Activated naive CD4-positive, alpha-beta T cell treated with anti-CD3 and anti-CD28 coated beads, Interleukin-2, amount 50 U/mL, for 24 hours (primary cell): ENCODE measurements around the gene SLC6A6.

Experiments used
- H3K27ac Mint-ChIP-seq: one replicate; pipeline ENCODE4 v1.8.0; 2021; ENCODE audit warnings: mild to moderate bottlenecking, mixed read lengths
- H3K27me3 Mint-ChIP-seq: one replicate; pipeline ENCODE4 v1.8.0; 2021; ENCODE audit warnings: mixed read lengths
- H3K36me3 Mint-ChIP-seq: one replicate; pipeline ENCODE4 v1.8.0; 2021; ENCODE audit warnings: mixed read lengths
- H3K4me1 Mint-ChIP-seq: one replicate; pipeline ENCODE4 v1.8.0; 2021; ENCODE audit warnings: mixed read lengths
- H3K4me3 Mint-ChIP-seq: one replicate; pipeline ENCODE4 v1.8.0; 2021; ENCODE audit warnings: mild to moderate bottlenecking, mixed read lengths
- H3K9me3 Mint-ChIP-seq: one replicate; pipeline ENCODE4 v1.8.0; 2021; ENCODE audit warnings: mixed read lengths

SLC6A6 gene

DNA sequence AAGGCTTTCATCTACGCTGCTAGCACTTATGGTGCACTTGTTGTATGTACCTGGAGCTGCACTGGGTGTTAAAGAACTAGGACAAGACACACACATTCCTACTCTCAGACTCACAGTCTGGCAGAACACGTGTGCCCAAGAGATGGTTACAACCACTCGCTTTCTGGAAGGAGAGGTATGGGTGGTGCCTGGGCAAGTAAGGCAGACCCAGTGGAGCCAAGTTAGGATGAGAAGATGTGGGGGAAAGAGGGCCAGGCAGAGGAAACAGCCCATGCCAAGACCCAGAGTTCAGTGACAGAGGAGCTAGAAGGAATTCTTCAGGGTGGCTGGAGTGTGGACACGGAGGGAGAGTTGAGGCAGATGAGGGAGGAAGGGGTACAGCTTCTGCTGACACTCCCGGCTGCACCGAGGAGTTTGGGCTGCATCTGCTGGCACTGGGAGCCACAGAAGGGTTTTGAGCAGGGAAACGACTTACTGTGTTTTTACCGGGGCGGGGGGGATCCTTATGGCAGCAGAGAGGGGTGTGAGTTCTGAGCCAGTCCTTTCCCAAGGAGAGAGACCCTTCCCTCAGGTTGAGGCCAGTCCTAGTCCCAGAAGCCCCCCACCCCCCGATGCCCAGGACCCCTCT, 78.7 kb downstream of the SLC6A6 start:
- no peaks in the 10 kb centered on the region for H3K4me1 Mint-ChIP-seq
- H3K4me3 Mint-ChIP-seq = no peak overlapping the region
- peaks cover 26% of the 10 kb centered on the region for H3K36me3 Mint-ChIP-seq
- no peak overlapping the region for H3K27ac Mint-ChIP-seq
- H3K9me3 Mint-ChIP-seq = no peaks in the 10 kb centered on the region
- H3K27me3 Mint-ChIP-seq = no peaks in the 10 kb centered on the region

DNA sequence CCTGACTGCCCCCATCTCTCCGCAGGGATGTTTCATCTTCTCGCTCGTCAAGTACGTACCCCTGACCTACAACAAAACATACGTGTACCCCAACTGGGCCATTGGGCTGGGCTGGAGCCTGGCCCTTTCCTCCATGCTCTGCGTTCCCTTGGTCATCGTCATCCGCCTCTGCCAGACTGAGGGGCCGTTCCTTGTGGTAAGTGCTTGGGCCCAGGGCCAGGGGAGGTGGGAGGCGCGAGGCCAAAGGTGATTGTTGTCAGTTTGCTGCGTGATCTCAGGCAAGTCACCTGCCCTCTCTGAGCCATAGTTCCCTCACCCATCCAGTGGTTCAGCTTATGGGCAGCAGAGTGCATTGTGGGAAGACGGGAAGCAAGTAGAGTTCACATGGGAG, 79.2 kb downstream of the SLC6A6 start:
- peak overlapping the region; percentile 35 for H3K27ac Mint-ChIP-seq
- H3K36me3 Mint-ChIP-seq = peaks cover 26% of the 10 kb centered on the region

DNA sequence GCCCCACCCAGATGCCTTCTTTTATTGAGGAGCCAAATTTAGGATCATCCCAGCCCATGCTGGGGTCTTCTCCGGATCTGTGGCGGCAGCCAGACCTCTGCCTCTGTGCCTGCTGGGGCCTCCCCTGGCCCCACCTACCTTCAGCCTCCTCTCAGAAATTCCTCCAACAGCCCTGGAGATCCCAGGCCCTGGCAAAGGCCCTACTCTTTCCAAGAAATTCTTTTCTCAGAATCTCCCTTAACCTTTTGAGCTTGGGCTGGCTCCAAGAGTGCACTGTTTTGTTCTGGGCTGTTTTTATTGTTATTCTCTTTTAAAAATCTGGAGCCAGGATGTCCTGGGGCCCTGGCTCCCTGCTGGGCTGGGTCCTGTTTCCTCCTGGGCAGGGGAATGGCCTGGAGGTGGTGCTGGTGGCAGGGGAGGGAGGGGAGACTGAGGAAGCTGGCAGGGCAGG, 79.9 kb downstream of the SLC6A6 start:
- no peaks in the 10 kb centered on the region for H3K9me3 Mint-ChIP-seq
- H3K27ac Mint-ChIP-seq = no peak overlapping the region
- no peaks in the 10 kb centered on the region for H3K27me3 Mint-ChIP-seq
- peaks cover 28% of the 10 kb centered on the region for H3K36me3 Mint-ChIP-seq
- H3K4me1 Mint-ChIP-seq = no peaks in the 10 kb centered on the region
- no peak overlapping the region for H3K4me3 Mint-ChIP-seq

More for the DNA sequence above, 79.2 kb downstream of the SLC6A6 start:
- no peaks in the 10 kb centered on the region for H3K9me3 Mint-ChIP-seq
- no peaks in the 10 kb centered on the region for H3K27me3 Mint-ChIP-seq
- no peaks in the 10 kb centered on the region for H3K4me1 Mint-ChIP-seq
- no peak overlapping the region for H3K4me3 Mint-ChIP-seq

DNA sequence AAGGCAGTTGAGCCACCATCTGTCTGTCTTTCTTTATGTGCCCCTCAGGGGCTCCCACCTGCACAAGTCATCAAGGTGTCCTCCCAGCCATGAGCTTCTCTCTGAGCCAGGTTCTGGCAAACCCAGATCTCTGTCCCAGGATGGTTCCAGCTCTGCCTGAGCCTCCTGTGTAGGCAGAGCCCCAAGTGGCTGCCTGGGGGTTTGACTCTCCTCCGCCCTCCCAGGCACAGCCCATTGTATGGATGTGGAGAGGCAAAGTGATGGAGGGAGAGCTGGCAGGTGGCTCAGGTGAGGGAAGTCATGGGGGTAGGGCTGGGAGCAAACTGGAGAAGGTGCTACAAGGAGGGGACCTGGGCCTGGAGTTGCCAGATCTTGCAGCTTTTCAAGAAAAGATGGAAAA, 80.9 kb downstream of the SLC6A6 start:
- no peaks in the 10 kb centered on the region for H3K27me3 Mint-ChIP-seq
- peaks cover 24% of the 10 kb centered on the region for H3K36me3 Mint-ChIP-seq
- H3K9me3 Mint-ChIP-seq = no peaks in the 10 kb centered on the region
- peak overlapping the region; percentile 35 for H3K27ac Mint-ChIP-seq
- no peaks in the 10 kb centered on the region for H3K4me1 Mint-ChIP-seq
- no peak overlapping the region for H3K4me3 Mint-ChIP-seq

DNA sequence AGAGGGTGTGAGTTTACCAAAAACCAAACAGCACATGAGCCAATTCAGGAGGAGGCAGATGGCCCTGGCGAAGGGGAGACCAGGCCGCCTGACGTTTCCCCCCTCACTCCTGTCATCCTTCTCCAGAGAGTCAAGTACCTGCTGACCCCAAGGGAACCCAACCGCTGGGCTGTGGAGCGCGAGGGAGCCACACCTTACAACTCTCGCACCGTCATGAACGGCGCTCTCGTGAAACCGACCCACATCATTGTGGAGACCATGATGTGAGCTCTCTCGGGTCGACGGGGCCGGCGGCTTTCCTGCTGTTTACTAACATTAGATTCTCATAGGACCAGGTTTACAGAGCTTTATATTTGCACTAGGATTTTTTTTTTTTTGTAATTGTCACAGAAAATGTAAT, 82.3 kb downstream of the SLC6A6 start:
- Mint-ChIP-seq H3K4me1 (no peaks in the 10 kb centered on the region), H3K27ac (peak overlapping the region; percentile 81), H3K4me3 (no peak overlapping the region), H3K9me3 (no peaks in the 10 kb centered on the region), H3K27me3 (no peaks in the 10 kb centered on the region), H3K36me3 (peaks cover 19% of the 10 kb centered on the region)

DNA sequence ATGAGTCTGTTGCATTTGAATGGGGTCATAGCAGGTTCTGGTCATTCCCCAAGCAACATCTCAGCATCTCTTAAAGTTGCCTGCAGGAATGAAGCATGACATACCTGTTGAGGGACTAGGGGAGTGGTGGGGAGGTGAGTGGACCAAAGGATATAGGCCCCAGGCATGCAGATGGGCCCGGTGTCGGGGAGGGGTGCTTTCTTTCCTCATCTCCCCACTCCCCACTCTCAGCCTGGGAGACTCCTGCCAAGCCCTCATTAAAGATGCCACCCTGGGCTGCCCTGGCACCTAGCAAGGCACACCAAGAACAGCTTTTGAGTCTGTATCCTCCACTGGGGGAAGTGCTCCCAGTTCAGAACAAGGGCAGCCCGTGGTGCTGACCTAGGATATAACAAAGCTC, 83.6 kb downstream of the SLC6A6 start:
- no peak overlapping the region for H3K4me3 Mint-ChIP-seq
- no peak overlapping the region for H3K27ac Mint-ChIP-seq
- no peaks in the 10 kb centered on the region for H3K27me3 Mint-ChIP-seq
- H3K4me1 Mint-ChIP-seq = no peaks in the 10 kb centered on the region
- no peaks in the 10 kb centered on the region for H3K9me3 Mint-ChIP-seq
- H3K36me3 Mint-ChIP-seq = peaks cover 17% of the 10 kb centered on the region

DNA sequence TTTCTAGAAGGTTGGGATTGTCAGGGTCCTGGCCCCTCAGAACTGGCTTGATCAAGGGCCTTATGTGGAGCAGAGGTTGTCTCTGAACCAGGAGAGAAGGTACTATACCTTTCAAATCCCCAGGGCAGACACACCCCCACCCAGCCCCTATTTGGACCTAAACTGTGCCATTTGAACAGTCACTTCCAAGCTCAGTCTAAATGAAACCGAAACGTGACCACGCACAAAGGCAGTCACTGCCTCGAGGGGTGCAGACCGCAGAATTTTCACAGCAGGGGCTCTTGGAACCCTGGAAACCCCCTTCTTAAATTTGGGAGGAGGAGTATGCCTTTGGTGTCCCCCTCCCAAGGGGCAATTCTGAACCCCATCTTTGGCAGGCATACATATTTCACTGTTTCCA, 84.1 kb downstream of the SLC6A6 start:
- Mint-ChIP-seq H3K36me3 (peaks cover 15% of the 10 kb centered on the region), H3K27ac (no peak overlapping the region), H3K4me1 (no peaks in the 10 kb centered on the region), H3K9me3 (no peaks in the 10 kb centered on the region), H3K27me3 (no peaks in the 10 kb centered on the region), H3K4me3 (no peak overlapping the region)

DNA sequence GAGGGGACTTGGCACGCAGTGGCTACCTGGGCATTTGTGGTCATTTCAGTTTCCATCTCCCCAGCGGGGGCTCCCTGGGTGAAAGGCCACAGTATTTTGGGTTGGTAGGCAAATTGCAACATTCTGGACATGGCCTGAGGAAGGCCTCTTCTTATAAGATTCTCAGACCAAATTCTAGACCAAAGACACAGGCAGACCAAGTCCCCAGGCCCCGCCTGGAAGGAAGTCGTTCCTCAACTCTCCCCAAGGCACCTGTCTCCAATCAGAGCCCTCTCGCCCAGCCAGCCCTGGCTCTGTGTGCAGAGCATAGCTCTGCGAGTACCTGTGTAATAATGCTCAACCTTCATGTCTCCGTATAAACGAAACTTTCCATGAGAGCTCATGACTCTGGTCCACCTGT, 84.7 kb downstream of the SLC6A6 start:
- no peaks in the 10 kb centered on the region for H3K27me3 Mint-ChIP-seq
- no peak overlapping the region for H3K4me3 Mint-ChIP-seq
- no peaks in the 10 kb centered on the region for H3K4me1 Mint-ChIP-seq
- no peaks in the 10 kb centered on the region for H3K9me3 Mint-ChIP-seq
- H3K27ac Mint-ChIP-seq = no peak overlapping the region
- peaks cover 10% of the 10 kb centered on the region for H3K36me3 Mint-ChIP-seq

DNA sequence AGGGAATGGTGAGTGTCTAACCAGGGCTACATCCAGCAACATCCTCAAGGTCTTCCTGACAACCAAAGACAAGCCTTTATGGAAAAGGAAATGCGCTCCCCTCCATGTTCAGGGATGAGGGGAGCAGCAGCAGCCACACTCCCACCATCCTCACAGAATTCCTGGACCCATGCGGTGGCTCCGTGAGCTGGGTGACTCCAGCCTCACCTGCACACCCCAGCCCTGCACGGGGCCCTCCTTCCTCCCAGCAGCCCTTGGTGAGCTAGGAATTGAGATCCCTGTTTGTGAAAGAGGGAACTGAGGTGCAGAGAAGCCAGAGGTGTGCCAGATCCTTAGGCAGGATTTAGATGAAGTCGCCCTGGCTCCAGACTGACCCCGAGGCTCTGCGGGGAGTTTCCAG, 85.4 kb downstream of the SLC6A6 start:
- Mint-ChIP-seq H3K9me3 (no peaks in the 10 kb centered on the region), H3K27me3 (no peaks in the 10 kb centered on the region), H3K27ac (no peak overlapping the region)

DNA sequence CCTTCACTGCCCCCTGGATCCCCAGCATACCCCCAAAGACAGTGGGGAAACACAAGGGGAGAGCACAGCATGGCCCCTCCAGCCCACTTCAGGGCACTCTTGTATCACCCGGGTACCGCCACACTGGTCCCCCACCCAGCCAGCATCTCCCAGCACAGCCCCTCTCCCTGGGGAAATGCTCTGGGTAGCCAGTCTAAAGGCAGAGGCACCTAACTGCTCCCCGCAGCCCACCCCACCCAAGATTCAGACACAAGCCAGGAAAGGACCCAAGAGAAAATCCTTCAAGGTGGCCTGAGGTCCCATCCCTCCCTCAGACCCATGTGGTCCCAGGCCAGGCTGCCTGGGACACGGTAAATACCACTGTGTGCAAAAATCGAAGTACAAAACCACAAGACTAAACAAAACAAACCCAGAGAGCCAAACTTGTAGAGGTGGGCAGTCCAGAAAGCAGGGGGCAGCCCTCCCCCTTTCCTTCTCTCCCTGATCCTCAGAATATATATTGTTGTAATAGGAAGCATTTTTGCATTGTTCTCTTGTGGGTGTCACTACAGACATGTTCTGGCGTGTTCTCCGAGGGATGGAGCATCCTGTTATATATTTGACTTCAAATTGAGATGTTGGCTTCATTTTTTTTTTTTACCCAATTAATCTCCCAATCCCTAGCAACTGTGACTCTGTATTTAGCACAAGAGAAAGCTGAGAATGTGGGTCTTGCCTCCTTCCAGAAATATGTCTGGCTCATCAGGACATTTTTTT, 86.1 kb downstream of the SLC6A6 start:
- Mint-ChIP-seq H3K36me3 (peaks cover 10% of the 10 kb centered on the region), H3K27ac (peak overlapping the region; percentile 59), H3K4me1 (no peaks in the 10 kb centered on the region), H3K9me3 (no peaks in the 10 kb centered on the region), H3K4me3 (no peak overlapping the region), H3K27me3 (no peaks in the 10 kb centered on the region)

More for the DNA sequence above, 85.4 kb downstream of the SLC6A6 start:
- Mint-ChIP-seq H3K4me1 (no peaks in the 10 kb centered on the region), H3K36me3 (peaks cover 10% of the 10 kb centered on the region), H3K4me3 (no peak overlapping the region)

DNA sequence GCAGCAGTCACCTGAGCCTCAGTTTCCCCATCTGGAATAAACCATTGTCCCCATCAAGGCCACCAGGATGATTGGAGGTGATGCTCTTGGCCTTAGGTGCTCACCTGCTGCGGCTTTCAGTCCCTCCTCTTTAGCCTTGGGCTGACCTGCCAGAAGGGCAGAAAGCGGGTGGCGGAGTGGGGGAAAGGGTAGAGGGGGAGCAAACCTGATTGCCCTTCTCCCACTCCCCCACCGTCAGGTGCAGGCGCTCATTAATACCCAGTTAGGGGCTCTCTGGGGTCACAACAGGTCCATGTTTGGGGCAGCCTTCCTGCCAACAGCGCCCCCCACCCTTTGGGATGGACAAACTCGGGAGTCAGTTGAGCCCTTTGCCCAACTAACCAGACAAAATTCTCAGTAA, 87.2 kb downstream of the SLC6A6 start:
- H3K9me3 Mint-ChIP-seq = no peaks in the 10 kb centered on the region
- H3K27ac Mint-ChIP-seq = no peak overlapping the region
- H3K4me1 Mint-ChIP-seq = no peaks in the 10 kb centered on the region
- no peak overlapping the region for H3K4me3 Mint-ChIP-seq
- H3K36me3 Mint-ChIP-seq = peaks cover 6% of the 10 kb centered on the region
- no peaks in the 10 kb centered on the region for H3K27me3 Mint-ChIP-seq

DNA sequence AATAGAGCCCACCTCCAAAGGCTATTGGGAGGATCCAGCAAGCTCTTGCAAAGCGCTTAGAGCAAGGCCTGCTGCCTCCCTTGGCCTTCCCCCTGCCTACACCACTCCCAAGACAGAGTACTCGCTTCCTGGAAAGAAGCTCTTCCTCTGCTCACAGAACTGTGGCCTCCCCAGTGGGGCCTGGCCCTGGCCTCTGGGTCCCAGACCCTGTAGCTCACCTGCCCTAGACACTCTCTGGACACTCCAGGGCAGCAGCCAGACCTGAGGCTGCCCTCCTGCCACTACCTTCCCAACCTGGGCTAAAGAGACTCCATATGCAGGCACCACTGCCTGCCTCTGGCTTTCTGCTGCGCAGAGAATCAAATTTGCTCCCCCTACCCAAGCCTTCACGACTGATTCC, 87.8 kb downstream of the SLC6A6 start:
- Mint-ChIP-seq H3K27ac (no peak overlapping the region), H3K4me3 (no peak overlapping the region)

DNA sequence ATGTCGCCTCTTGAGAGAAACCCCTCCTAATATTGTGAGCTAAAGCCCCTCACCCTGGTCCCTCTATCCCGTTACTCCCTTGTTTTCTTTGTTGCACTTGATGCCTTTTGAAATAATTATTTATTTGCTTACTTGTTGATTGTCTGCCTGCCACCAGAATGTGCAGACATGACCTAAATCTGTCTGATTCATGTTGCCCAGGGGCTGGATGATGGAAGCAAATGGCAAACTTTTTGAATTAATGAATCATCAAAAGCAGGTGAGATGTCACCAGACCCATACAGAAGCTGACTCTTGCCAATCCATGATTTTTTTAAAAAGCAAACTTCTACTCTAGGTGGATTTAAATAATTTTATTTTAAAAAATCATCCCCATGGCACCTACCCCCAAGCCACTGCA, 88.4 kb downstream of the SLC6A6 start:
- no peaks in the 10 kb centered on the region for H3K9me3 Mint-ChIP-seq
- peaks cover 3% of the 10 kb centered on the region for H3K36me3 Mint-ChIP-seq
- no peaks in the 10 kb centered on the region for H3K27me3 Mint-ChIP-seq
- no peak overlapping the region for H3K27ac Mint-ChIP-seq
- no peaks in the 10 kb centered on the region for H3K4me1 Mint-ChIP-seq
- H3K4me3 Mint-ChIP-seq = no peak overlapping the region

More for the DNA sequence above, 87.8 kb downstream of the SLC6A6 start:
- Mint-ChIP-seq H3K27me3 (no peaks in the 10 kb centered on the region), H3K9me3 (no peaks in the 10 kb centered on the region), H3K4me1 (no peaks in the 10 kb centered on the region), H3K36me3 (peaks cover 3% of the 10 kb centered on the region)

DNA sequence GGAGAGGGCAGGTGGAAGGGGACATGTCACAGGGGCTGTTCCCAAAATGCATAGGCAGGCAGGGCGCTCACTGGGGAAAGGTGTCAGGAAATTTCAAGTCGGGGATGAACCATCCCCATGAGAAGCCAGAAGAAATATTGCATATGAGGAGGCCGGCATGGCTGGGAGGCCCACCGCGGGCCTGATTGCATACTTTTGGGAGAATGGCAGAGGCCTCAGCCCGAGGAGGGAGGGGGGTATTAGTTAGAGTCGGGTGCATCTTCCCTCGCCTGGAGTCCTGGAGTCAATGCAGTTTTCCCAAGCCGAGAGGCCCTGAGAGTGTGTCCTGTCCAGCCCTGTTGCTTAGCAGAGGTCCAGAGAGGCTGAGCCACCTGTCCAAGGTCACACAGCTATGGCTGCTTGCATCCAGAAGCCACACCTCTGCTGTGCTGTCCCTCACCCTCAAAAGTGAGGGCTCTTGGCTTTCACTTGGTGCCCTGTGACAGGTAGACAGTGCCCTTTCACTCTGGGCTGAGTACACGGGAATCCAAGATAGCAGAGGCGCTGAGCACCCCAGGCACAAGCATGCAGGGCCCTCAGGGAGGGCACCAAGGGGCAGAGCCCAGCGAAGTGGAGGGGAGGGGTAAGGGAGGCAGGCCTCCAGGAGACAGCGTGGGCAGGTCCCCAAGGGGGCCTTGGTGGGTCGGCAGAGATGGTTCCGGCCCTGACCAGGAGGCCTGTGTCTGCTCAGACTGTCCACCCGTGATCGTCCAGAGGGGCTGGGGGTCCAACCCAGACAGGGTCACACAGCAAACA, 89.2 kb downstream of the SLC6A6 start:
- Mint-ChIP-seq H3K4me3 (no peak overlapping the region), H3K27ac (no peak overlapping the region), H3K9me3 (no peaks in the 10 kb centered on the region), H3K4me1 (no peaks in the 10 kb centered on the region), H3K27me3 (no peaks in the 10 kb centered on the region), H3K36me3 (peaks cover 3% of the 10 kb centered on the region)

DNA sequence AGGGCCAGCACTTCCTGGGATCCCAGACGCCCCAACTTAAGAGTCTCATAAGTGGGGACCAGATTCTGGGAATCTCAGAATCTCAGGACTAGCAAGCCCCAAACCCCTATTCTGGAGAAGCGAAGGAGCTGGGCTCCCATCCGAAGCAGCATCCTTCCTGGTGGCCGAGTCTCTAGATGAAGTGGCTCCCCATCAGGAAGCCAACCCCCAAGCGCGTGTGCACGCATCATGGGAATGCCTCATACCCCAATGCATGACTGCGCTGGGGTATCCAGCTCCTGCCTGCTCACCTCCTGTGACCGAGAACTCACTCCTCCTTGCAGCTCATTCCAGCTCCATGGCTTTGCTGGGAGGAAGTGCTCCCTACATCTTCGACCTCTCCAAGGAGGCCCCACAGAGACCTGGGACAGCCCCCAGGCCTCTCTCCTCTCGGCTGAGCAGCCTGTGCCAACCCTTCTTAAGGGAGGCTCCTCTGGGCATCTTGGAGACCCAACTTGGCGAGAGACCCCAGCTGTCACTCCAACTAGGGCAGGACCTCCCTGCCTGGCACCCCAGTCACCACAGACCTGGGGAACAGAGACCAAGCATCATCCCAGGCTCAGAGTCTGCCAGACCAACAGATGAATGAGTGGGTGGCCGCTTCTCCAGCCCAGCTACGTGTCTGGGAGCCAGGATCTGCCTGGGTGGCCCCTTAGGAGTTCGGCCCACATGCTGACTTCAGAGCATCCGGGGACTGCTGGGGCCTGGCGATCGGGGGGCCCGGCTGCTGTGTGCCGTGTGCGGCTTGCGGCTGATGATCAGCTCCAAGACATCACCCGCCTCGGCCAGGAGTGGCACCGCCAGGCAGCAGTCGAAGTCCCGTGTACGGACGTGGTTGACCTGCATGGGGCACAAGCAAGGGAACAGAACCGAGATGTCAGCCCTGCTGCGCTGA, 90.8 kb downstream of the SLC6A6 start:
- H3K4me3 Mint-ChIP-seq = no peak overlapping the region
- no peak overlapping the region for H3K27ac Mint-ChIP-seq
- no peaks in the 10 kb centered on the region for H3K4me1 Mint-ChIP-seq
- no peaks in the 10 kb centered on the region for H3K36me3 Mint-ChIP-seq
- no peaks in the 10 kb centered on the region for H3K9me3 Mint-ChIP-seq
- H3K27me3 Mint-ChIP-seq = no peaks in the 10 kb centered on the region
